SU-DHL-6 (cell line): ENCODE measurements around the gene SPOCK1.

Source experiments
- EZH2phosphoT487 ChIP-seq: fragments of 200-600 bp; sonication (generic), shearing (Covaris generic); conservative IDR thresholded peaks from 2 replicates; pipeline ENCODE4 v1.6.1; 2018; ENCODE audit warnings: mild to moderate bottlenecking, antibody characterized with exemption, low read length, moderate library complexity, mixed read lengths
- TF ChIP-seq, protein P1 (sequence below): fragments of 200-600 bp; sonication (generic); IDR thresholded peaks from one replicate; pipeline ENCODE4 v1.5.1; 2017; ENCODE audit warnings: antibody characterized with exemption, mild to moderate bottlenecking, low read length, moderate library complexity; ENCODE audit not compliant: insufficient read depth, poor library complexity, severe bottlenecking

DNA sequence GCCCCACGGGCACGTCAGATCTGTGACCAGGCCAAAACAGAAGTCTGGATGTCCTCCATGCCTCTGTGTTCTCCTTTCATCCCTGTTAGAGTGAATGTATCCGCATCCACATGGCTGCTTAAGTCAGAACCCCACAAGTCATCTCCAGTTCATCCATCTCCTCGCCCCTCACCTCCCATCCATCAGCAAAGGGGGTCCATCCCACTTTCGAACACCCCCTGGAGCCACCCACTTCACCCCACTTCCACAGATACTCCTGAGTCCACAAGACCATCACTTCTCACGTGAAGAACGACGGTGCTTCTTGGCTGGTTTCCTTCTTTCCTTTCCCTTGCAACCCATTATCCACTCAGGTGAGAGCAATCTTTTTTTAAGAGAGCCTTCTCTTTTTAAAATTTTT is 3.5 kb upstream of the SPOCK1 start:
- TF ChIP-seq, protein P1, sequence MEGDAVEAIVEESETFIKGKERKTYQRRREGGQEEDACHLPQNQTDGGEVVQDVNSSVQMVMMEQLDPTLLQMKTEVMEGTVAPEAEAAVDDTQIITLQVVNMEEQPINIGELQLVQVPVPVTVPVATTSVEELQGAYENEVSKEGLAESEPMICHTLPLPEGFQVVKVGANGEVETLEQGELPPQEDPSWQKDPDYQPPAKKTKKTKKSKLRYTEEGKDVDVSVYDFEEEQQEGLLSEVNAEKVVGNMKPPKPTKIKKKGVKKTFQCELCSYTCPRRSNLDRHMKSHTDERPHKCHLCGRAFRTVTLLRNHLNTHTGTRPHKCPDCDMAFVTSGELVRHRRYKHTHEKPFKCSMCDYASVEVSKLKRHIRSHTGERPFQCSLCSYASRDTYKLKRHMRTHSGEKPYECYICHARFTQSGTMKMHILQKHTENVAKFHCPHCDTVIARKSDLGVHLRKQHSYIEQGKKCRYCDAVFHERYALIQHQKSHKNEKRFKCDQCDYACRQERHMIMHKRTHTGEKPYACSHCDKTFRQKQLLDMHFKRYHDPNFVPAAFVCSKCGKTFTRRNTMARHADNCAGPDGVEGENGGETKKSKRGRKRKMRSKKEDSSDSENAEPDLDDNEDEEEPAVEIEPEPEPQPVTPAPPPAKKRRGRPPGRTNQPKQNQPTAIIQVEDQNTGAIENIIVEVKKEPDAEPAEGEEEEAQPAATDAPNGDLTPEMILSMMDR = no peak
- no peak for TF ChIP-seq EZH2phosphoT487
